Stimulated activated CD4-positive, alpha-beta T cell treated with anti-CD3 and anti-CD28 coated beads, Interleukin-2, amount 100 ng/mL, for 24 hours (primary cell): Measurements from ENCODE around the gene GNAT2.
A peak's percentile ranks its signal among the peaks of the same experiment; 100 is the strongest.

ENCODE experiments used
- DNase-seq, 2 donors: peaks; one replicate each; pipeline ENCODE4 v3.0.0-alpha.2; 2020

GNAT2 gene

DNA sequence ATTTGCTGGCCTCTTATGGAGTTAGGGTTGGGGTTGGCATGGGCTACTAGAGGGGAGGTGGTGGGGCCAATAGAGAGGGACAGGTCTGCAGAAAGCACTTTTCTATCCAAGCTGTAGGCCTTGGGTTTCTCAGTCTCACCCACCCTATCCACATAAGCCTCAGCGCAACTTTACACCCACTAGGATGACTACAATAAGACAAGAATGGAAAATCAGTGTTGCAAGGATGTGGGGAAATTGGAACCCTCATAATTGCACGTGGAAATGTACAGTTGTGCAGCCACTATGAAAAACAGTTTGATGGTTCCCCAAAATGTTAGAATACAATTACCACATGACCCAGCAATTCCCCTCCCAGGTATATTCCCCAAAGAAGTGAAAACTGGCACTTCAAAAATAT lies 22.4 kb upstream of the GNAT2 start:
- no peak for DNase-seq

DNA sequence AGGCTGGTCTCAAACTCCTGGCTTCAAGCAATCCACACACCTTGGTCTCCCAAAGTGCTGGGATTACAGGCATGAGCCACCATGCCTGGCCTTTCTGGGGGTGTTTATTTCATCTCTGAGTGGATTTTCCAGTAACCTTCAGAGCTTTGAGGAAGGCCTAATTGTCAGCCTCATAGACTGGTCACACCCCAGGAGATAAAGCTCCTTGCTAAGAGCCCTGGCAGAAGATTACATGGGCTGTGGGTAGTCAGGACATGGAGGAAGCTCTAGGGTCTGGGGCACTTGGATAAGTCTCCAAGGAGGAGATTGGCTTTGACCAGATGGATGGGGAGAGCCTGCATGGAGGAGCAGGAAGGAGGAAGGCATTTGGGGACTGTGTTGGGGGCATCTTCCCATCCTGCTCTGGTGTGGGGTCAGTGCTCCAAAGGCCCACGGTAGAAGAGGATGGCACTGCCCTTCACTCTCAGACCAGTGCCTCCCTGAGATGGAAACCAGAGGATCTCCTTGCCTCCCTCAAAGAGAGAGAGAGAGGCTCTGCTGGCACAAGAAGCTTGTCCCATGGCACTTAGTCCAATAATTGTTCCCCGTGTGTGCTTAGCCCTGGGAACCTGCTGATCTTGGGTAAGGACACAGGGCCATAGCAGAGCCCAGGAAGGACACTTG lies 21.8 kb upstream of the GNAT2 start:
- no peak for DNase-seq

GRCh38 chr1:109640285-109640865 lies 21.0 kb upstream of the GNAT2 start:
- peak; percentile 97 for DNase-seq

DNA sequence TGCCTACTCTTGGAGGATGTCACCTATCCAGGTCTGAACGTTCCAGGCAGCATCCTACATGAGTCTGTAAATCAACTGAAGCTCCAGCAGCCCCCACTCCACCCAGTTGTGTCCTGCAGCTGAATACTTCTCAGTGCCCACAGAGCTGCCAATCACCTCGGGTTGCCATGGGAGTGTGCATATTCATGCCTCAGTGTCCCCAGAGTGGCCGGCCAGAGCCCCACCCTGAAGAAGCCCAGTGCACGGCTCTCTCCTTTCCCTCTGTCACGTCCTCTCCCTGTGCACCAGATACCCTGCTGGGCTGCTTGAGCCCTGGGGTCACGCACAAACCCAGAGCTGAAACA lies 20.4 kb upstream of the GNAT2 start:
- DNase-seq = no peak

GRCh38 chr1:109639063-109639840 lies 19.8 kb upstream of the GNAT2 start:
- DNase-seq = no peak

GRCh38 chr1:109637446-109637845 lies 18.0 kb upstream of the GNAT2 start:
- peak in 1 of 2 donors; percentile 12 for DNase-seq

DNA sequence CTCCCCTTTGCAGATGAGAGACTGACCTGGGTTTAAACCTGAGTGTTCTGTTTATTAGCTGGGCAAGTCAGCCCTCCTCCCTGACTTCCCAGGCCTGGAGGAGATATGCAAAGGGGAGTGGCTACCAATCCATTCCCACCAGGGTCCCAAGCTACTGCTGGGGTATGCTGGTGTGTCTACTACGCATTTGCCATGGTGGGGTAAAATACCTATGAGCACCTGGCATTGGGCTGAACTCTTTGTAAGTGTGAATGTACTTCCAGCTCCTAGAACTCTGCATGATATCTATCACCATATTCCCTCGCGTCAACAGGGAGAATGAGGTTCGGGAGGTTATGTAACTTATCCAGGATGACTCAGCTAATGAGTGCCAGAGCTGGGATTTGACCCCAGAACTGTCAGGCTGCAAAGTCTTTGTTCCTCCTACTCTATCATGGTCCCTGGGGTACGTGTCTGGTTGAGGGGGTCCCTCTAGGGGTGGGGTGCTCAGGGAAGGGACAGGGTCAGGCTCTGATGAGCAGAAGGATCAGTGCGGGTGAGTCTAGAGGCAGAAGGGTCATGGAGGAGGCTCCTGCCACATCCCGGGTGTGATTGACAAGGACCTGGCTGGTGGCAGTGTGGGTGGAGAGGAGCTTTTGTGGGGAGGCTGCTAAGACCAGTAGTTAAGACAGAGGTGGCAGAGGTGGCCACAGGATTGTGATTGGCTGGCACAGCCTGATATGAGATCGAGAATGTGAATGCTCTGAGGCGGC lies 17.0 kb upstream of the GNAT2 start:
- DNase-seq = peak in 1 of 2 donors; percentile 10

DNA sequence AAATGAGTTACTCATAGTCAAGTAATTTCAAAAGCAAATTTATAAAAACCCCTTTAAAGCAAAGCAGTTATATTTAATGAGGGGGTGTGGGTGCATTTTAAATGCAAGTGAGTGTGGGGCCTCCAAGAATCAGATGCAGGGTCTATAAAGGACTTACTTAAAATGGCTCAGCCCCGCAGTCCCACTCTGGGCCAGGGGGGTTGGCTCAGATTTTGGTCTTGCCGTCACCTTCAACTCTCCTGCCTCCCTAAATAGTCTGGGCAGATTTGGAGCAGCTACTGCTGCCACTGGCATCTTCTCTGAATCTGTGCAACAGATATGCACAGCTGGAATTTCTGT lies 16.4 kb upstream of the GNAT2 start:
- peak in 1 of 2 donors; percentile 15 for DNase-seq

DNA sequence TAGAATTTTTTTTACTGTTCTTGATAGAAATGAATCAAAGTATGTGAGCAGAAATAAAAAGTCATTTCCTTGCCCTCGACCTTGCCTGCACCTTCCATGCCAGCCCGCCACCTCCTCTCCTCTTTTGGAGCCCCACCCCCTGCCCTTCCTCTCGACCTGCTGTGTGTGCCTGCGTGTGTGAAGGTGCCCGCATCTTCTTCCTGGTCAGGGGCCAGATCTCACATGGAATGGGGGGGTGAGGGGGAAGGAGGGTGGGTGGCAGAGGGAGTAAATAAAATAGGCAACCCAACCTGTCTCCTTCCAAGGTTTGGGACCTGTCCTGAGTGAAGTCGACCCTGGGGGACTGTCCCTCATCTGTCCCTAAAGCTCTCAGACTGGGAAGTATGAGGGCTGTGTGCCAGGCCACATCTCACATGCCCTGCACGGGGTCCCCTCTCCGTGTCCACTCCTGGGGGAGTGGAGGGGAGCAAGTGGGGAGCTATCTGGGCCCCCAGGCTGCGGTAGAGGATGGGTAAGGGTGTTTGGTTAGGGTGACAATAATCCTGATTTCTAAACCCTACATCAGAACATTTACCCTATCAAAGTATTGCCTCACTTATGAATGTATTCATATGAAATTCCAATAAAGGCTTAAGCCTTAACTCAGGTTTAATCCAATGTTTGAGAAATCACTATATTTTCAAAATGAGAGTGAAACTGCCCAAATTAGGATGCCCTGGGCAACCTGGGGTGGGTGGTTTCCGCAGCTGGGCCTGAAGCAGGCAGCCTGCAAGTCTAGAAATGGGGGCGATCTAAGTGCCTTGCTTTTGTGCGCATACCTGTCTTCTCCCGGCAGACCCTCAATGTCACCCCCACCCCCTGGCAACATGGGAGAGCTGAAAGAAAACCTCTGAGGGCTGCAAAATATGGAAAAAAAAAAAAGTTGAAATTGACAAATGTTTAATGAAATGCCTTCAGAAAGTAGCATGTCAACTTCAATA lies 15.6 kb upstream of the GNAT2 start:
- peak in 1 of 2 donors; percentile 23 for DNase-seq

- peak in 1 of 2 donors; percentile 17 for DNase-seq
These were observed 14.9 kb upstream of the GNAT2 start for GRCh38 chr1:109634292-109634691.

DNA sequence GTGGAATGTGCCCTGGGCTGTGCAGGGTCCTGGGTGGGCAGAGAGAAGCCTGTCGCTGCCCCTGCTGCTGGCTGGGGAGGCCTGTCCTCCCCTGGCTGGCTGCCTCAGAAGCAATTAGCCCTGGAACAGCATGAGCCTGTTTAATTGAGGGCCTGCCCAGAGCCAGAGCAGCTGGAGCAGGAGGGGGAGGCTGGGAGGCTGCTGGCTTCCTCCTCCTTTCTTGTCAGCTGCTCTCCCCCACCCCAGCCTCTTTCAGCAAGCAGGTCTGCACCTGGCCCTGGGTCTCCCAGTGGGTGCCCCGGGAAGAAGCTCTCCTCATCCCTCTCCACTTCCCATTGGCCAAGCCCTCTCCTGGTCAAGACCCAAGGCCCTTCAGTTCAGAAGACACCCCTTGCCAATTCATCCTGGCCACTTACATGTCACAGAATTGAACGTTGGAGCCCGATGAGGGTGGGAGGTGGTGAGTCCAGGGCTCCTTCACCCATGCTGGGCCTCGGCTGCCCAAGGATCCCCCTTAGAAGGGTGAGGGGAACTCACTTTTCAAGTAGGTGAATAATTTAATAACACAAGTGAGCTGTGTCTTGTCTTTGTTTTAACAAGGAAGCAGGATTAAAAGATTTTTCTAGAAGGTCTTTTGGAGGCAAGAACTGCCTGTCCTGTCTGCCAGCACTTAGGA lies 13.4 kb upstream of the GNAT2 start:
- DNase-seq = peak in 1 of 2 donors; percentile 13

DNA sequence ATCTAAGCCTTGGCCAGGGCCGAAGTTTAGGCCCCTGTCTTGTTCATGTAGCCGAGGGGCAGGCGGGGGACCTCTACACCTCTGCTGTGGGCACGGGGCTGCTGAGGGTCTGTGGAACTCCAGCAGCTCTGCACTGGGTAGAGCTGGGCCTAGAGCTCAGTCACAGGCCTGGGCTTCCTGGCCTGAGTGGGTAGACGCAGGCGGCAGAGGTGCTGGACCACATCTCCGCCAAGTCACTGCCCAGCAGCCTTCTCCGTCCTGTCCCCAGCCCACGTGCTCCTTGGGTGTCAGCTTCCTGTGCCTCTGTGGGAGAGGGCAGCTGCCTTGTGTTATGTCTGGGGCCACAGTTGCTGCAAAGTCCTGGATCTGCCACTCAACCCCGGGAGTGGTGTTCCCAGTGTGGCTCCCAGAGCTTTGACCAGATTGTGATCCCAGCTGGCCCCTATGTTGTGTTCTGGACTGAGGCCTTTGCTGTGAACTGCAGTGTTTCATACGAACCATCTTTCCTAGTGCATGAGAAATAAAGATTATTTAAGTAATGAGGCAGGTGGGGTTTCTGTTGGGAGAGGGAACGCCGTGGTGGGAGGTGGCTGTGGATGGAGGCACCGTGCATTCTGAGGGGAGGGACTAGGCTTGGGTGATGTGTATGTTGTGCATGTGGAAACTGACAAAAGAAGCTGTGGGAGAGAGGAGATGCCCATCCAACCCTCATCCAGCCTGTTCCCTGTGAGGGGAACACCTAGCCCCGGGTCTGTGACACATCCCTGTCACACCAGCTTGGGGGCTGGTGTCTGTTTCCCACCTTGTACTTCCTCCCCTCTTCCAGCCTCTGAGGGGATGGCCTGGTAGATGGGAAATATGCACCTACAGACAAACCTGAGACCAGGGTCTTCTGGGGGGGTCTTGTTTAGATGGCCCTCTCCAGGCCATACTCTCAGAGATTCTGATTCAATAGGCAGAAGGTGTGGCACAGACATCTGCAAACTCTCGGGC lies 12.4 kb upstream of the GNAT2 start:
- no peak for DNase-seq

DNA sequence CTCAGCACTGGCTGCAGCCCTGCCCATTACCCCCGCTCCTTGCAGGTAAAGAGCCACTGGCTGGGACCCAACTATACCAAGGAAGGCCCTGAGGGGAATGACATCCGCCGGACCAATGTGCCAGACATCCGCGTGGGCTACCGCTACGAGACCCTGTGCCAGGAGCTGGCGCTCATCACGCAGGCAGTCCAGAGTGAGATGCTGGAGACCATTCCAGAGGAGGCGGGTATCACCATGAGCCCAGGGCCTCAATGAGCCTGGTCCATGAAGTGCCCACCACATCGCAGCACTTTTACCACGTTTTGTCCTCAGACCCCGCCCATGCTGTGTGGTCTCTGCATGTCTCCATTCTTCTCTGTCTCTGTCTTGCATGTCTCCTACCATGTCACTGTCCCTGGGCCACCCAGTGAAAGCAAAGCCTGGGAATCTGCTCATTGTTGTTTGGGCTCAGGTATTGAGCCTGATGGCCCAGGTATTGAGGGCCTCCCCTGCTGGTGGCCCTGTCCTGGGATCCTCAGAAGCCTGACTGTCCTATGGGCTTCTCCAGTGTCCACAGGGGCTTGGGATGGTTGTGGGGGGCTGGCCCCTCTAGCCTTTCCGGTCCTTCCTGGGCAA lies 11.6 kb upstream of the GNAT2 start:
- DNase-seq = no peak

- DNase-seq = peak; percentile 38 to 53
These were observed 10.9 kb upstream of the GNAT2 start for GRCh38 chr1:109630081-109630897.

GRCh38 chr1:109629372-109630030 lies 10.1 kb upstream of the GNAT2 start:
- no peak for DNase-seq

DNA sequence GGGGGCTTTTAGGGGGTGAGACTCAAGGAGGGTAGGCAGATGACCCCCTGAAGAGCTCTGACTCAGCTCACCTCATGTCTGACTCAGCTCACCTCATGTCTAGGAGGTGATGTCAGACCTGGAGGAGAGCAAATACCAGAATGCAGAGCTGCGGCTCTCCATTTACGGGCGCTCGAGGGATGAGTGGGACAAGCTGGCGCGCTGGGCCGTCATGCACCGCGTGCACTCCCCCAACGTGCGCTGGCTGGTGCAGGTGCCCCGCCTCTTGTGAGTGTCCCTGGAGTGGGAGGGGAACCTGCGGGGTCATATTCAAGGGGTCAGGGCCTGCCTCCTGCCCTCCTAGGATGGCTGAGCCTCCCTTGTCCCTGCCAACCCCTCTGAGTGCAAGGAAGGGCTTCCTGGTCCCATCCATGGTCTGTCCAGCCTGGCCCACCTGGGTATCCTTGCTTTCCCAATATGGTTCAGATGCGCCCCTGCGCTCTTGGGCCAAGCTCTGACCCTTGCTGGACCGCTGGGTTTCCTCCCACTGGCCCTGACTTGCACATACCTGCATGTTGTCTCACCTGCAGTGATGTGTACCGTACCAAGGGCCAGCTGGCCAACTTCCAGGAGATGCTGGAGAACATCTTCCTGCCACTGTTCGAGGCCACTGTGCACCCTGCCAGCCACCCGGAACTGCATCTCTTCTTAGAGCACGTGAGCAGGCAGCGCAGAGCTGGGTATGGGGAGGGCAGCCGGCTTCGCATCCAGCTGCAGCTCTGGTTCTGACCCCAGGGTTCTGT lies 9.3 kb upstream of the GNAT2 start:
- DNase-seq = no peak

DNA sequence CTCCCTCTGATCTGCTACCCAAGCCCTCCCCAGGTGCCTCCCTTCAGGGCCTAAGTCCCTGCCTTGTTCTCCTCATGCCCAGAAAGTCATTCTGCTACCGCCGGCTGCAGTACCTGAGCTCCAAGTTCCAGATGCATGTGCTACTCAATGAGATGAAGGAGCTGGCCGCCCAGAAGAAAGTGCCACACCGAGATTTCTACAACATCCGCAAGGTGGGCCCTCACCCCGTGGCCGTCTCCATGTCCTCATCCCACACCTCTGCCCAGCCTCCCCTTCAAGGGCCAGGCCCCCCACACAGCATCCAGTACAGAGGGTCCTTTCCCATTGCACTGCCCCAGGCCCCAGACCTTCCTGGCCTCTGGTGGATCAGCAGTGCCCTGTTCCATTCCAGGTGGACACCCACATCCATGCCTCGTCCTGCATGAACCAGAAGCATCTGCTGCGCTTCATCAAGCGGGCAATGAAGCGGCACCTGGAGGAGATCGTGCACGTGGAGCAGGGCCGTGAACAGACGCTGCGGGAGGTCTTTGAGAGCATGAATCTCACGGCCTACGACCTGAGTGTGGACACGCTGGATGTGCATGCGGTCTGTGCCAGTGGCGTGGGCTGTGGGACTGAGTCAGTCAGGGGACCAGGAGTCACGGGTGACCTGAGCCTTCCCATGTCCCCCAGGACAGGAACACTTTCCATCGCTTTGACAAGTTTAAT lies 8.4 kb upstream of the GNAT2 start:
- no peak for DNase-seq
